Measurements from ENCODE around the gene SRCIN1. TPM values are rescaled to one million over a fixed set of nuclear protein-coding genes. Genes with fewer than 3 reads are reported as not detected.
"Not testable (repeated sequence)": the region's sequence is repeated elsewhere in the genome, so short reads cannot be mapped to it uniquely, and the experiment has no call there.

SRCIN1 gene
- total RNA-seq, 1 experiment from 2014 or later, result 0.08 TPM

DNA sequence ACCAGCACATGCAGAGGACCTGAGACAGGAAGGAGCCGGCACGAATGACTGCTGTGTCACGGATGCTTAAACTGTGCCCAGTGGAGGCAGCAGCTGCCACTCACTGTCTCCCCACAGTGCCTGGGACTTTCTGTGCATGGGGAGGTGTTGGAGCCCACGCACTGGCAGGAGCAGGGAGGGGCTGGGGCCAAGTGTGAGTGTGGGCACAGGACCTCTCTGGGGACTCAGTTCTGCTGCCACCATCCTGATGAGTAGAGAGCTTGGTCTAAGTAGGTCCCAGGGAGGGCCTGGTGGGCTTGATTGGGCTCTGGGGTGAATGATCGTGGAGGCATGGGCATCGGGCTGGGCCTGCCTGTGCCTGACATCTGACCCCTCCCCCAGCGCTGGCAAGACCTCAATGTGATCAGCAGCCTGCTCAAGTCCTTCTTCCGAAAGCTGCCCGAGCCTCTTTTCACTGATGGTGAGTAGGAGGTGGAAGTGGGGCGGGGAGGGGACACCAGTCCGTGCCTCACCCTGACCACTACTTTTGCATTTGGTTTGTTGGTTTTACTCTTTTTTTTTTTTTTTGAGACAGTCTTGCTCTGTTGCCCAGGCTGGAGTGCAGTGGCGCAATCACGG is 120.0 kb downstream of the SRCIN1 start:
- DNase-seq (ENCODE audit: low read depth), result not testable (repeated sequence)

DNA sequence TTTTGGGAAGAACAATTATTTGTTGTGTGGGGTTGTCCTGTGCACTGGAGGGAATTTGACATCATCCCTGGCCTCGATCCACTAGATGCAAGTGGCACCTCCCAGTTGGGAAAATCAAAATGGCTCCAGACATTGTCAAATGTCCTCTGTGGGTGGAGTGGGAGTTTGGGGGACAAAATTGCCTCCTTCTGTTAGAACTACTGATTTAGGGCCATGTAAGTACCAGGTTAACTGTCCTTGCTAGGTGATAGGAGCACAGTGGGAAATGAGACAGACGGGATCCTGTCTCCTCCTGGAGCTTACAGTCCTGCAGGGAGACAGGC is 120.6 kb downstream of the SRCIN1 start:
- no peak for DNase-seq (ENCODE audit: low read depth)

DNA sequence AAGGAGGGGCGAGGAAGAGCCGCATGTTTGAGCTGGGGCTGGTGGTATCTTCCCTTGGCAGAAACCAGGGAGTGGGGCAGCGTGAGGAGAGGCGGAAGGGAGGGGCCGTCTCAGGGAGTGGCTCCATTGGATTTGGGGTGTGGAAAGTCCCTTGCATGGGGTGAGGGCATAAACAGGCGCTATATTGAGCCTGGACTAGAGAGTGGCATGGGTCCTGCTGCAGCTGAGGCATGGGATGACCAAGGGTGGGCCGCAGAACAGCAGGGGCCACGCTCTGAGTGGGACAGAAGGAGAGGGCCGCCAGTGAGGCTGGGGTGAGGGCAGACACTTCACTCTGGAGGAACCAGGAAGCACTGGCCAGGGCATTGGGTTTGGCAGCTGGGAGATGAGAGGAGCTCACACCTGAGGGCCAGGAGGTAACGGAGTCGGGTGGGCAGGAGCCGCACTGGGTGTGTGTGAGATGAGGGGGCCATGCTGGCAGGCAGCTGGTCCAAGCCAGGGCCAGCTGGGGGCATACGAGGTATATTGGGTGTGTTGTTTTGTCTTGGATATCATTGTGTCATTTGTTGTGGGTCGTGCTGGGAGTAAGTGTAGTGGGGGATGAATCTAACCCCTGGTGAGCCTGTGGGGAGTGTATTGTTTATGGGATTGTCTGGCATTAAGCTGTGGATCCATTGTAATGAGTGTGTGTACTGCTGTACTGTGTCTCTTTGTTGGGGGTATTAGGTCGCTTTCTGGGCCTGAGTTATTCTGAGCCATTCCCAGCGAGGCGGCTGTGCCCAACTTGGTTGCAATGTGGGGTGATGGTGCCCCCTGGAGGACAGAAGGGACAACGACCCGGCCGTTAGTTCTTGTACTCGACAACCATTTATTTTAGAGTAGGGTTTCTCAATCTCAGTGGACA is 121.3 kb downstream of the SRCIN1 start:
- peak; percentile 62 for DNase-seq (ENCODE audit: low read depth)

DNA sequence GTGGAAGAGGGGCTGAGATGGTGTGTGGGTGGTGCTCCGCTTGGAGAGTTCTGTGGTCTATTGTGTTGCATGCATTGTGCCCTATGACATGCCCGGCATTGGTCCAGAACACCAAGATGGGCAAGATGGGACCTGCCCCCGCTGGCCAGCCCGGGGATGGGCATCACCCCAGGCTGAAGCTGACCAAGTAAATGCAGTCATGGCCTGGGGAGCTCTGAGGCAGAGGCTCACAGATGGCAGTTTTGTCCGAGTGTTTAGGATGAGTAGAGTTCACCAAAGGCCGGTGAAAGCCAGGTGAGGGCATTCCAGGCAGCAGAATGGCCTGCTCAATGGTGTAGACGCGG is 123.1 kb downstream of the SRCIN1 start:
- not testable (repeated sequence) for DNase-seq (ENCODE audit: low read depth)

DNA sequence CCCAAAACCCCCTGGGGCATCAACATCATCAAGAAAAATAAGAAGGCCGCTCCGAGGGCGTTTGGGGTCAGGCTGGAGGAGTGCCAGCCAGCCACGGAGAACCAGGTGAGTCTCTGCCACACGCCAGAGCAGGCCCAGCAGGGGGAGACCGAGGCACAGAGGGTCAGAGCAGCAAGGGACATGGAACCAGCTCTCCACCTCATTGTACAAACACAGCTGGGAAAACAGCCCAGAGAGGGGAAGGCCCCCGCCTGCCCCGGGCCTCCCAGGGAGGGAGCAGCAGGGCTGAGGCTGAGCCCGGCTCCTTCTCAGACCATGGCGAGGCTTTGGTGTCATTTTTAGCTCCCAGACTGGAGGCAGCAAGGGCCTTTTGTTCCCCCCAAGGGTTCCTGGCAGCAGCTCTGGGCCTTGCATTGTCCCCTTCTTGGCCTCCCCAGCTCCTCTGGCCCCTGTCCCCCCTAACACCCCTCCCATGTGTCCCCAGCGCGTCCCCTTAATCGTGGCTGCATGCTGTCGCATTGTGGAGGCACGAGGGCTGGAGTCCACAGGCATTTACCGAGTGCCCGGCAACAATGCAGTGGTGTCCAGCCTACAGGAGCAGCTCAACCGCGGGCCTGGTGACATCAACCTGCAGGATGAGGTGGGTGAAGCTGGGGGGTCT is 123.6 kb downstream of the SRCIN1 start:
- DNase-seq (ENCODE audit: low read depth), result not testable (repeated sequence)

Other genes starting within 250 kb of the SRCIN1 start
- gene ARHGAP23, start 177.5 kb downstream of the SRCIN1 start, total RNA-seq (2014; rRNA removed; shearing (Covaris generic)), result 21.7 and 40.0 TPM in 2 replicates
- 3.3 and 3.9 TPM in 2 replicates for gene EPOP, start 69.0 kb upstream of the SRCIN1 start, total RNA-seq (2014; rRNA removed; shearing (Covaris generic))
- gene MLLT6, start 99.3 kb upstream of the SRCIN1 start, total RNA-seq (2014; rRNA removed; shearing (Covaris generic)), result 31.7 and 38.5 TPM in 2 replicates
- gene CISD3, start 124.4 kb upstream of the SRCIN1 start, total RNA-seq (2014; rRNA removed; shearing (Covaris generic)), result 14.3 and 15.2 TPM in 2 replicates
- 10.1 and 14.3 TPM in 2 replicates for gene PCGF2, start 142.4 kb upstream of the SRCIN1 start, total RNA-seq (2014; rRNA removed; shearing (Covaris generic))
- 388 and 548 TPM in 2 replicates for gene PSMB3, start 146.8 kb upstream of the SRCIN1 start, total RNA-seq (2014; rRNA removed; shearing (Covaris generic))
- gene PIP4K2B, start 193.6 kb upstream of the SRCIN1 start, total RNA-seq (2014; rRNA removed; shearing (Covaris generic)), result 33.8 and 42.2 TPM in 2 replicates
- 9.6 and 11.0 TPM in 2 replicates for gene CWC25, start 219.4 kb upstream of the SRCIN1 start, total RNA-seq (2014; rRNA removed; shearing (Covaris generic))
- gene RPL23, start 247.8 kb upstream of the SRCIN1 start, total RNA-seq (2014; rRNA removed; shearing (Covaris generic)), result 1,772 and 2,098 TPM in 2 replicates

Data from HT1080 (cell line).